CD4-positive, alpha-beta T cell treated with Interleukin-6 at 100 ng/mL for 8 hours (primary cell): ENCODE measurements around the gene RANBP1.

ENCODE experiments used
- DNase-seq: peaks from one replicate; pipeline ENCODE4 v3.0.0-alpha.2; 2020; ENCODE audit warnings: mixed read lengths, low spot score

The RANBP1 gene

GRCh38 chr22:20088263-20088648 is 27.6 kb upstream of the RANBP1 start:
- DNase-seq = no peak

- DNase-seq = no peak
Observed at GRCh38 chr22:20089226-20089976, 26.5 kb upstream of the RANBP1 start.

- no peak for DNase-seq
Observed at GRCh38 chr22:20089977-20090729, 25.8 kb upstream of the RANBP1 start.

GRCh38 chr22:20090730-20091240 is 25.1 kb upstream of the RANBP1 start:
- DNase-seq = no peak

GRCh38 chr22:20091690-20092476 is 24.0 kb upstream of the RANBP1 start:
- no peak for DNase-seq

GRCh38 chr22:20092477-20092854 is 23.4 kb upstream of the RANBP1 start:
- DNase-seq = no peak

- DNase-seq = no peak
Observed at GRCh38 chr22:20093418-20094196, 22.3 kb upstream of the RANBP1 start.

- no peak for DNase-seq
Observed at GRCh38 chr22:20094197-20094807, 21.6 kb upstream of the RANBP1 start.

- DNase-seq = no peak
Observed at GRCh38 chr22:20095521-20095920, 20.4 kb upstream of the RANBP1 start.

GRCh38 chr22:20096574-20097420 is 19.1 kb upstream of the RANBP1 start:
- no peak for DNase-seq

GRCh38 chr22:20099099-20099711 is 16.7 kb upstream of the RANBP1 start:
- DNase-seq = no peak

- no peak for DNase-seq
Observed at GRCh38 chr22:20101638-20102037, 14.3 kb upstream of the RANBP1 start.

- no peak for DNase-seq
Observed at GRCh38 chr22:20102203-20102780, 13.6 kb upstream of the RANBP1 start.

- no peak for DNase-seq
Observed at GRCh38 chr22:20105456-20106204, 10.3 kb upstream of the RANBP1 start.

- DNase-seq = no peak
Observed at GRCh38 chr22:20106205-20106848, 9.6 kb upstream of the RANBP1 start.

GRCh38 chr22:20106849-20107237 is 9.1 kb upstream of the RANBP1 start:
- no peak for DNase-seq

- no peak for DNase-seq
Observed at GRCh38 chr22:20107471-20107901, 8.4 kb upstream of the RANBP1 start.
